Measurements from ENCODE around the gene TBC1D2. TPM values are rescaled to one million over a fixed set of nuclear protein-coding genes. Genes with fewer than 3 reads are reported as not detected.
A peak's percentile ranks its signal among the peaks of the same experiment; 100 is the strongest.
"Not testable (repeated sequence)": the region's sequence is repeated elsewhere in the genome, so short reads cannot be mapped to it uniquely, and the experiment has no call there.

TBC1D2 gene
- polyA plus RNA-seq, 5 donors, result 13.8 to 24.6 (median 21.7) TPM

- no peak for DNase-seq
Measured at GRCh38 chr9:98272083-98272482, 16.6 kb upstream of the TBC1D2 start.

GRCh38 chr9:98271479-98271878 is 16.0 kb upstream of the TBC1D2 start:
- no peak for DNase-seq

- not testable (repeated sequence) for DNase-seq
Measured at GRCh38 chr9:98270284-98270683, 14.8 kb upstream of the TBC1D2 start.

GRCh38 chr9:98269652-98270051 is 14.2 kb upstream of the TBC1D2 start:
- not testable (repeated sequence) for DNase-seq

- not testable (repeated sequence) for DNase-seq
Measured at GRCh38 chr9:98267556-98267955, 12.1 kb upstream of the TBC1D2 start.

GRCh38 chr9:98264516-98264915 is 9.1 kb upstream of the TBC1D2 start:
- no peak for DNase-seq

GRCh38 chr9:98263482-98264357 is 8.3 kb upstream of the TBC1D2 start:
- peak in 1 of 2 donors; percentile 63 for DNase-seq

GRCh38 chr9:98263080-98263479 is 7.6 kb upstream of the TBC1D2 start:
- DNase-seq, result no peak

- DNase-seq, result no peak
Measured at GRCh38 chr9:98262056-98262455, 6.6 kb upstream of the TBC1D2 start.

- no peak for DNase-seq
Measured at GRCh38 chr9:98260635-98261034, 5.2 kb upstream of the TBC1D2 start.

GRCh38 chr9:98259791-98260190 is 4.3 kb upstream of the TBC1D2 start:
- no peak for DNase-seq

GRCh38 chr9:98256756-98257155 is 1.3 kb upstream of the TBC1D2 start:
- DNase-seq, result no peak

- DNase-seq, result peak in 1 of 2 donors; percentile 25
Measured at GRCh38 chr9:98255061-98255577, 330 bp downstream of the TBC1D2 start.

GRCh38 chr9:98254228-98255060 is 1.0 kb downstream of the TBC1D2 start:
- no peak for DNase-seq

- no peak for DNase-seq
Measured at GRCh38 chr9:98253565-98253964, 1.9 kb downstream of the TBC1D2 start.

- no peak for DNase-seq
Measured at GRCh38 chr9:98251551-98251950, 3.9 kb downstream of the TBC1D2 start.

- no peak for DNase-seq
Measured at GRCh38 chr9:98249771-98250170, 5.7 kb downstream of the TBC1D2 start.

GRCh38 chr9:98248737-98249474 is 6.5 kb downstream of the TBC1D2 start:
- DNase-seq, result no peak

GRCh38 chr9:98247831-98248657 is 7.4 kb downstream of the TBC1D2 start:
- no peak for DNase-seq

GRCh38 chr9:98242426-98242825 is 13.0 kb downstream of the TBC1D2 start:
- no peak for DNase-seq

All from right lung (tissue), 5 donors.